Renal pelvis (tissue), 12 donors: Measurements from ENCODE around the gene ROBO4. TPM values are rescaled to one million over a fixed set of nuclear protein-coding genes. Genes with fewer than 3 reads are reported as not detected.

ENCODE experiments used
- DNase-seq: peaks from one replicate; pipeline ENCODE4 v3.0.0-alpha.2; 2013
- long read RNA-seq, 16 experiments: transcript quantifications; one replicate each; lab custom pipeline, GENCODE V29; 2026
- polyA plus RNA-seq, 3 donors: library from polyadenylated mRNA; unstranded; fragments of 120-200 nt; gene quantifications; one replicate each; pipeline ENCODE4 v1.2.1, GENCODE V29; 2013; ENCODE audit not compliant: insufficient read length in 3 of 3

ROBO4 gene
- polyA plus RNA-seq: 10 to 100 TPM; 19.3 to 26.4 (median 24.8) TPM
- long read RNA-seq, donor 1, partial matches to known transcripts: 0 of 2 reads
- long read RNA-seq, donor 1, other reads (novel, unspliced or antisense): 0 of 2 reads
- long read RNA-seq, donor 2, full-length matches to known transcripts: 2 of 2 reads
- long read RNA-seq, donor 2, partial matches to known transcripts: 0 of 2 reads
- long read RNA-seq, donor 2, other reads (novel, unspliced or antisense): 0 of 2 reads
- long read RNA-seq, donor 3, partial matches to known transcripts: 0 of 2 reads
- long read RNA-seq, donor 3, other reads (novel, unspliced or antisense): 0 of 2 reads
- long read RNA-seq, donor 4, partial matches to known transcripts: 0 of 1 reads
- long read RNA-seq, donor 4, other reads (novel, unspliced or antisense): 0 of 1 reads
- long read RNA-seq, donor 5: 0 reads
- long read RNA-seq, donor 6, transcript ROBO4-202 (5 exons, 686 nt): major isoform, 5 of 5 reads
- long read RNA-seq, donor 6, partial matches to known transcripts: 0 of 5 reads
- long read RNA-seq, donor 6, other reads (novel, unspliced or antisense): 0 of 5 reads
- long read RNA-seq, donor 7, full-length matches to known transcripts: 3 of 3 reads
- long read RNA-seq, donor 7, partial matches to known transcripts: 0 of 3 reads
- long read RNA-seq, donor 7, other reads (novel, unspliced or antisense): 0 of 3 reads
- long read RNA-seq, donor 8: 0 reads
- long read RNA-seq, donor 9, full-length matches to known transcripts: 5 of 5 reads
- long read RNA-seq, donor 9, partial matches to known transcripts: 0 of 5 reads
- long read RNA-seq, donor 9, other reads (novel, unspliced or antisense): 0 of 5 reads
- long read RNA-seq, donor 10, full-length matches to known transcripts: 2 of 2 reads
- long read RNA-seq, donor 10, partial matches to known transcripts: 0 of 2 reads
- long read RNA-seq, donor 10, other reads (novel, unspliced or antisense): 0 of 2 reads
- long read RNA-seq, donor 11, partial matches to known transcripts: 0 of 1 reads
- long read RNA-seq, donor 11, other reads (novel, unspliced or antisense): 0 of 1 reads
- long read RNA-seq, donor 12: 0 reads
- long read RNA-seq, donor 13, partial matches to known transcripts: 0 of 1 reads
- long read RNA-seq, donor 13, other reads (novel, unspliced or antisense): 0 of 1 reads
- long read RNA-seq, donor 14: 0 reads
- long read RNA-seq, donor 15, transcript ROBO4-202 (5 exons, 686 nt): major isoform, 6 of 11 reads
- long read RNA-seq, donor 15, partial matches to known transcripts: 5 of 11 reads
- long read RNA-seq, donor 15, other reads (novel, unspliced or antisense): 0 of 11 reads
- long read RNA-seq, donor 16, partial matches to known transcripts: 0 of 2 reads
- long read RNA-seq, donor 16, other reads (novel, unspliced or antisense): 0 of 2 reads

GRCh38 chr11:124897674-124898262 is at the start of gene ROBO4:
Gene ROBO4, minus strand, starts transcription at chr11:124897865. Its CDS starts 70 bp downstream, at chr11:124897795.
- DNase-seq: no peak

- DNase-seq: no peak
Measured at GRCh38 chr11:124946735-124947141, 49.1 kb upstream of the ROBO4 start.

- DNase-seq: no peak
Measured at GRCh38 chr11:124945826-124946225, 48.2 kb upstream of the ROBO4 start.

- no peak for DNase-seq
Measured at GRCh38 chr11:124944565-124944964, 46.9 kb upstream of the ROBO4 start.

- DNase-seq: no peak
Measured at GRCh38 chr11:124943741-124944140, 46.1 kb upstream of the ROBO4 start.

- DNase-seq: no peak
Measured at GRCh38 chr11:124943254-124943616, 45.6 kb upstream of the ROBO4 start.

GRCh38 chr11:124942466-124943253 is 45.0 kb upstream of the ROBO4 start:
- no peak for DNase-seq

- DNase-seq: no peak
Measured at GRCh38 chr11:124941703-124942102, 44.0 kb upstream of the ROBO4 start.

- no peak for DNase-seq
Measured at GRCh38 chr11:124938970-124939369, 41.3 kb upstream of the ROBO4 start.

GRCh38 chr11:124938206-124938765 is 40.6 kb upstream of the ROBO4 start:
- no peak for DNase-seq

GRCh38 chr11:124937336-124937935 is 39.8 kb upstream of the ROBO4 start:
- DNase-seq: no peak

- no peak for DNase-seq
Measured at GRCh38 chr11:124935548-124936514, 38.2 kb upstream of the ROBO4 start, which contains the start of gene HEPACAM. Gene HEPACAM, minus strand, starts transcription at chr11:124936047. Its CDS starts 41 bp downstream, at chr11:124936006.

GRCh38 chr11:124934862-124935547 is 37.3 kb upstream of the ROBO4 start:
- DNase-seq: no peak

- DNase-seq: no peak
Measured at GRCh38 chr11:124930799-124931198, 33.1 kb upstream of the ROBO4 start.

GRCh38 chr11:124928942-124929665 is 31.4 kb upstream of the ROBO4 start:
- no peak for DNase-seq

- no peak for DNase-seq
Measured at GRCh38 chr11:124923296-124923695, 25.6 kb upstream of the ROBO4 start.

- no peak for DNase-seq
Measured at GRCh38 chr11:124922831-124923230, 25.2 kb upstream of the ROBO4 start.
